Loucy (cell line): ENCODE measurements around the gene FGR.

ENCODE experiments used
- H2AFZ ChIP-seq: fragments of 200-600 bp; sonication (generic); 2 replicates; pipeline ENCODE4 v1.6.0; 2016; ENCODE audit warnings: antibody characterized with exemption, mild to moderate bottlenecking, low read length, moderate library complexity
- H3F3A ChIP-seq: fragments of 200-600 bp; 2 replicates; pipeline ENCODE4 v1.6.0; 2016; ENCODE audit warnings: antibody characterized with exemption, low read depth, mild to moderate bottlenecking
- H3K27me3 ChIP-seq: fragments of 200-600 bp; sonication (generic); 2 replicates; pipeline ENCODE4 v1.6.1; 2014; ENCODE audit warnings: low read length, mild to moderate bottlenecking; ENCODE audit not compliant: insufficient read depth, poor library complexity, severe bottlenecking
- H3K36me3 ChIP-seq: fragments of 200-600 bp; sonication (generic); 2 replicates; pipeline ENCODE4 v1.6.1; 2016; ENCODE audit warnings: low read length; ENCODE audit not compliant: insufficient read depth
- H3K4me1 ChIP-seq: fragments of 200-600 bp; sonication (generic); 2 replicates; pipeline ENCODE4 v1.5.1; 2014; ENCODE audit warnings: low read length, mild to moderate bottlenecking; ENCODE audit not compliant: insufficient read depth, poor library complexity, severe bottlenecking
- H3K4me2 ChIP-seq: fragments of 200-600 bp; sonication (generic); 2 replicates; pipeline ENCODE4 v1.6.0; 2014; ENCODE audit warnings: antibody characterized with exemption, low read length, low read depth, mild to moderate bottlenecking; ENCODE audit not compliant: poor library complexity, severe bottlenecking
- H3K4me3 ChIP-seq: fragments of 200-600 bp; sonication (generic); 2 replicates; pipeline ENCODE4 v1.5.1; 2014; ENCODE audit warnings: low read length, mild to moderate bottlenecking, mixed read lengths; ENCODE audit not compliant: poor library complexity, severe bottlenecking
- H3K79me2 ChIP-seq: fragments of 200-600 bp; sonication (generic); 2 replicates; pipeline ENCODE4 v1.6.1; 2014; ENCODE audit warnings: low read length; ENCODE audit not compliant: insufficient read depth
- H3K9ac ChIP-seq: fragments of 200-600 bp; sonication (generic); 2 replicates; pipeline ENCODE4 v1.6.0; 2014; ENCODE audit warnings: mild to moderate bottlenecking, low read depth, low read length, moderate library complexity; ENCODE audit not compliant: poor library complexity, severe bottlenecking
- H3K9me2 ChIP-seq: fragments of 200-600 bp; sonication (generic); replicated peaks from 2 replicates; pipeline ENCODE4 v1.6.1; 2016; ENCODE audit warnings: low read depth, low read length, mixed read lengths
- H3K9me3 ChIP-seq: fragments of 200-600 bp; sonication (generic); 2 replicates; pipeline ENCODE4 v1.6.1; 2014; ENCODE audit warnings: mild to moderate bottlenecking, antibody characterized with exemption, low read length, low read depth; ENCODE audit not compliant: insufficient read depth
- H4K20me1 ChIP-seq: fragments of 200-600 bp; sonication (generic); 2 replicates; pipeline ENCODE4 v1.6.0; 2014; ENCODE audit warnings: antibody characterized with exemption, low read length, mild to moderate bottlenecking; ENCODE audit not compliant: insufficient read depth, poor library complexity, severe bottlenecking
- EZH2phosphoT487 ChIP-seq: fragments of 200-600 bp; IDR thresholded peaks from 2 replicates; pipeline ENCODE4 v1.6.1; 2018; ENCODE audit warnings: antibody characterized with exemption, mild to moderate bottlenecking, moderate library complexity, borderline replicate concordance
- TF ChIP-seq, protein P1 (sequence below): fragments of 200-600 bp; sonication (generic); conservative IDR thresholded peaks from 2 replicates; pipeline ENCODE4 v1.5.1; 2014; ENCODE audit warnings: mild to moderate bottlenecking, antibody characterized with exemption, low read length

Gene FGR

DNA sequence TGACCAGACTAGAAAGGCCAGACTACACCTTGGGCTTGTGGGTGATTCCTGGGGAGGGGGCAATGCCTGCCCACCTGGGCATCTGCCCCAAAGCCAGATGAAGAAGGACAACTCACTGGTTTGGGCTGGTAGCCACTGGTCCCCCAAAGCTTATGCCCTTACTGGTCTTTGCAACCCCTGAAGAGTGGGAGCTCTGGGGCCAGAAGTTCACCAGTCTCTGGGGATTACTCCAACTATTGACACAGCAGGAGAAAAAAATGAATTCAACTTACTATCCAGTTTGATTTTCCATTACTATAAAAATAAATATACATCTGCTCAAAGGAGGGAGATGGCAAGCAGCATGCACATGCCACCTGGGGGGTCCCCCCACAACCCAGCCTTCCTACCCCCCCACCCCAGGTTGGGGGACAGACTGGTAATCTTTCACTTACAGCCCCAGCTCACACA lies 33.6 kb downstream of the FGR start:
- Histone ChIP-seq H3K79me2 (peaks cover 74% of the 10 kb centered on the region), H3K9me2 (no peaks in the 10 kb centered on the region), H3K4me3 (peak overlapping the region; percentile 79), H3K4me1 (peaks cover 71% of the 10 kb centered on the region), H3K9ac (peak overlapping the region; percentile 89), H3K9me3 (no peaks in the 10 kb centered on the region), H3K27me3 (no peaks in the 10 kb centered on the region), H3K4me2 (peak overlapping the region; percentile 98), H3K36me3 (no peaks in the 10 kb centered on the region), H4K20me1 (peaks cover 64% of the 10 kb centered on the region), H3F3A (peaks cover 14% of the 10 kb centered on the region; the same call in 1 of the 2 replicates), H2AFZ (no peak overlapping the region)
- no peak for TF ChIP-seq EZH2phosphoT487
- TF ChIP-seq, protein P1, sequence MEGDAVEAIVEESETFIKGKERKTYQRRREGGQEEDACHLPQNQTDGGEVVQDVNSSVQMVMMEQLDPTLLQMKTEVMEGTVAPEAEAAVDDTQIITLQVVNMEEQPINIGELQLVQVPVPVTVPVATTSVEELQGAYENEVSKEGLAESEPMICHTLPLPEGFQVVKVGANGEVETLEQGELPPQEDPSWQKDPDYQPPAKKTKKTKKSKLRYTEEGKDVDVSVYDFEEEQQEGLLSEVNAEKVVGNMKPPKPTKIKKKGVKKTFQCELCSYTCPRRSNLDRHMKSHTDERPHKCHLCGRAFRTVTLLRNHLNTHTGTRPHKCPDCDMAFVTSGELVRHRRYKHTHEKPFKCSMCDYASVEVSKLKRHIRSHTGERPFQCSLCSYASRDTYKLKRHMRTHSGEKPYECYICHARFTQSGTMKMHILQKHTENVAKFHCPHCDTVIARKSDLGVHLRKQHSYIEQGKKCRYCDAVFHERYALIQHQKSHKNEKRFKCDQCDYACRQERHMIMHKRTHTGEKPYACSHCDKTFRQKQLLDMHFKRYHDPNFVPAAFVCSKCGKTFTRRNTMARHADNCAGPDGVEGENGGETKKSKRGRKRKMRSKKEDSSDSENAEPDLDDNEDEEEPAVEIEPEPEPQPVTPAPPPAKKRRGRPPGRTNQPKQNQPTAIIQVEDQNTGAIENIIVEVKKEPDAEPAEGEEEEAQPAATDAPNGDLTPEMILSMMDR: no peak

DNA sequence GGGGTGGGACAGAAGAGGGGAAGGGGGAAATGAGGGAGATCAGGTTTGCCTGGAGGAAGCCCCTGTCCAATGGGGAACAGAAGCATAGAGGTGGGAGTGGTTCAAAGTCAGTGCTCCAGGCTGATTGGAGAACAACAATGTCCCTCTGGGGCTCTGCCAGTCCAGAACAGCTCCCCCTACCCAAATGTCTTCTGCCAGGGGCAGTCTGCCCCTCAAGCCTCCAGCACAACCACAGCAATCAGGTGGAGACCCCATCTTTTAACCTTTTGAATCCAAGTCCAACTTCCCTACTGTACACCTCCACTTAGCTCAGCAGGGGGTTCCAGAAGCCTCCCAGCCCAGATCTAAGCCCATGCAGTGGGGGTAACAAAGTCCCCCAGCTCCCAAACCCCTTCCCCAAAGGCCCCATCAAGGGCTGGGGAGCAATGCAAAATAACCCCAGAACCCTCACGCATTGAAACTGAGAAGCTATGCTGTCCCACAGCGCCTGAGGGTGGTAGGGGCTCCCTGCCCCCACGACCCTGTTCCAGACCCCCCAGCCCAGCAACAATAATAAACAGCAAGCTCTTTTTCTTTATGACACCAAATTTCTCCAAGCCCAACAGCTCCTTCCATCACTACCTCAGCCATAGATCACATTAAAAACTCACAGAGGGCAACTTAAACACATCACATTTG lies 34.3 kb downstream of the FGR start:
- H3K4me3 ChIP-seq: peak overlapping the region; percentile 79
- H3K27me3 ChIP-seq: no peaks in the 10 kb centered on the region
- H3K36me3 ChIP-seq: no peaks in the 10 kb centered on the region
- H2AFZ ChIP-seq: no peak overlapping the region
- H3K4me2 ChIP-seq: peak overlapping the region; percentile 98
- H4K20me1 ChIP-seq: peaks cover 71% of the 10 kb centered on the region
- H3F3A ChIP-seq: peaks cover 14% of the 10 kb centered on the region; the same call in 1 of the 2 replicates
- no peaks in the 10 kb centered on the region for H3K9me3 ChIP-seq
- H3K4me1 ChIP-seq: peaks cover 71% of the 10 kb centered on the region
- peaks cover 81% of the 10 kb centered on the region for H3K79me2 ChIP-seq
- H3K9me2 ChIP-seq: no peaks in the 10 kb centered on the region
- peak overlapping the region; percentile 89 for H3K9ac ChIP-seq
- TF ChIP-seq, protein P1: peak; percentile 33; the same call in 1 of the 2 replicates
- no peak for TF ChIP-seq EZH2phosphoT487

DNA sequence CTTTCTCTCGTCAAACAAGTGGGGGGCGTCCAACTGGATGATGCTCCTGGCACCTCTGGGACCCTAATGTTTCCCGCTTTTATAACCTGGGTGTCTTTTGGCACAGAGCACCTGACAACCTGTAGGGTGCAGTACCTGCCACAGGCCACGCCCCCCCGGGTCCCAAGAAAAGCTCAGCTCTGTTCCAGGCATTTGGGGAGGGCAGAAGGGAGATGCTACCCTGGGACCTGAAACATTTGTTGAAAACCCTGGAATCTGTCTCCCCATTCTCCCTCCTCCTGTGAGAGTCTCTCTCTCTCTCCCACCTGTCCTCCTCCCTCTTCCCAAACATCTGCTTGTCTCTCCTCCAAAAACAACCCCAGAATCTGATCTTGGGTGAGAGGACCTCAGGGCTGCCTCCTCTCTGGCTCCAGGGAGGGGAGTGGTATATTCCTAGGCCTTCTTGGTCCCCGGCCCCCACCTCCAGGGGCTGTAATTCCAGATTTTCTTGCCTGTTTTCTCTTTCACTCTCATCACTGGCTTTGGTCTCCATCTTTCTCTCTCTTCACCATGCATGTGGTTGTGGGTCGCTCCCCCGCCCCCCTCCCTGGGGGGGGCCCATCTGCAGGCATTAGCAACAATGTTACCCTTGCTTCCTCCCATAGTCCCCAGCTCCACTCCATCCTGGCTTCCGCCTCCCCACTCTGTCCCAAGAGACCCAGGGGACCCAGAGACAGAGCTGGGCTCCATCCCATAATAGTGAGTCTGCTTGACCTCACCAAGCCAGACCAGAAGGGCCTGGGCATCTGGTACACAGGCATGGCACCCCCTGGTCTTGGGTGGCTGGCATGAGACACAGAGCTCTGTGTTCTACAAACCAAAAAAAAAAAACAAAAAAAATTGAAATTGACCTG lies 35.1 kb downstream of the FGR start:
- TF ChIP-seq, protein P1: 0 out of 2 replicates have a peak, but pooled peaks have one; percentile 16
- no peak for TF ChIP-seq EZH2phosphoT487
- Histone ChIP-seq H3K4me1 (peaks cover 75% of the 10 kb centered on the region), H3K79me2 (peaks cover 89% of the 10 kb centered on the region), H2AFZ (no peak overlapping the region), H4K20me1 (peaks cover 79% of the 10 kb centered on the region), H3K4me3 (peak overlapping the region; percentile 79), H3F3A (peaks cover 14% of the 10 kb centered on the region; the same call in 1 of the 2 replicates), H3K4me2 (peak overlapping the region; percentile 98), H3K9me3 (no peaks in the 10 kb centered on the region), H3K36me3 (no peaks in the 10 kb centered on the region), H3K9ac (peak overlapping the region; percentile 89), H3K9me2 (no peaks in the 10 kb centered on the region), H3K27me3 (no peaks in the 10 kb centered on the region)
